T1000 (cell line): ENCODE measurements around the gene APOC4.
"Not testable (repeated sequence)": the region's sequence is repeated elsewhere in the genome, so short reads cannot be mapped to it uniquely, and the experiment has no call there.

Experiments used
- DNase-seq: peaks from one replicate; lab custom pipeline; 2025; ENCODE audit warnings: mixed read lengths; lab: John Stamatoyannopoulos, UW

The APOC4 gene, protein sequence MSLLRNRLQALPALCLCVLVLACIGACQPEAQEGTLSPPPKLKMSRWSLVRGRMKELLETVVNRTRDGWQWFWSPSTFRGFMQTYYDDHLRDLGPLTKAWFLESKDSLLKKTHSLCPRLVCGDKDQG

DNA sequence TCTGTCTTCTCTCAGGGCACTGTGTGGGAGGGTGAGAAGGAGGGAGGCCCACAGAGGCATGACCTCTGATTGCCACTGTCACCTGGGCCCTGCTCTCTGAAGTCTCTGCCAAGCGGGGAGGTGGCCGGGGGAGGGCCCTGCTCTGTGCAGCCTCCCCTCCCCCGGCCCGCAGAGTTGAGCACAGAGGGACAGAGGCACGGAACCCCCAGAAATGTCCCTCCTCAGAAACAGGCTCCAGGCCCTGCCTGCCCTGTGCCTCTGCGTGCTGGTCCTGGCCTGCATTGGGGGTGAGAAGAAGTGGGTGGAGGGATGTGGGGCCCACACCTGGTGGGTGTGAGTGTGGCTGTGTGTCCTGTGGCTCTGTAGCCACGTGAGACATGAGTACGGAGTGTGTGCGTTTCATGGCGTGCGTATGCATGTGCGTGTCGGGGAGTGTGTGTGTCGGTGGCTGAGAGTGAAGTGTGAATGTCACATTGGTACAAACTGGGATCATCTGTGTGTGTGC lies at the start of gene APOC4:
TSS of gene APOC4 (plus strand) at position 171 of the 505 bp plus-strand sequence. CDS start at position 212, 41 bp downstream.
- no peak for DNase-seq

DNA sequence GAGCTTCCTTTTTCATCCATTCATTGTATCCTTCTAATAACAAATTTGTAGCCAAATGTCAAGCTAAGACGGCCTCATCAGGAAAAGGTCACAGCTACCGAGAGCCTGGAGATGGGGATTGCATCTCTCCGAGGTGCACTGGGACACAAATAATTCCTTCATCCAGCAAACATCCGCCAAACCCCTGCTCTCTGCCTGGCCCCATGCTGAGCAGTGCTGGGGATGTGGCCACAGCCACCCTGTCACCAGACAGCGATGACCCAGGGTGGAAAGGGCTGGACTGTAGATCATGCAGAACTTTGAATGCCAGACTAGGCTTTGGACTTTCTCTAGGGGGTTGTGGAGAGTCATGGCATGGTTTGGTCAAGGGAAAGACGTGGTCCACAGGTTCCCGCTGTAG lies 49.1 kb upstream of the APOC4 start:
- no peak for DNase-seq

DNA sequence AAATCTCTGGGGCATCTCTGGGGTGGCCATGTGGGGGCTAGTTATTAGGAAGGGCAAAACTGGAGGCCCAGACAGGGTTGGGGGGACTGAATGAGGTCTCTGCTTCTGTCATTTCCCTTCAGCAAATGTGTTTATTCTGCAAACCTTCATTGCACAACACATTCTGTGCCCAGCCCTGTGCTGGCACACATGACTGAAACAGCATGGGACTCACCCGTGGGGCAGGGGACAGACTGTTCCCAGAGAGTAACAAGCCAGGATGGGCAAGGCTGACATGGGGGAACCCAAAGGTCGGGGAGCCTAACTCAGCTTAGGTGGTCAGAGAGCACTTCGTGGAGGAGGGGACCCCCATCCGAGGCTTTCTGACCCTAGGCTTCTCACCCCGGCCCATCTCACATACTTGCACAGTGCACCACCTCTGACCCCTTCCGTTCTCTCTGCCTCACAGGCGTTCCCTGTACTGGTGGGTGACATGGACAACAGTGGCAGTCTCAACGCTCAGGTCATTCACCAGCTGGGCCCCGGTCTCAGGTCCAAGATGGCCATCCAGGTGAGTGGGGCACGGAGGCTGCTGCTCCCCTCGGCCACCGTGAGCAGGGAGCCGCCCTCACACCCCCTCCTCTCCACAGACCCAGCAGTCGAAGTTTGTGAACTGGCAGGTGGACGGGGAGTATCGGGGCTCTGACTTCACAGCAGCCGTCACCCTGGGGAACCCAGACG lies 48.5 kb upstream of the APOC4 start:
- no peak for DNase-seq

DNA sequence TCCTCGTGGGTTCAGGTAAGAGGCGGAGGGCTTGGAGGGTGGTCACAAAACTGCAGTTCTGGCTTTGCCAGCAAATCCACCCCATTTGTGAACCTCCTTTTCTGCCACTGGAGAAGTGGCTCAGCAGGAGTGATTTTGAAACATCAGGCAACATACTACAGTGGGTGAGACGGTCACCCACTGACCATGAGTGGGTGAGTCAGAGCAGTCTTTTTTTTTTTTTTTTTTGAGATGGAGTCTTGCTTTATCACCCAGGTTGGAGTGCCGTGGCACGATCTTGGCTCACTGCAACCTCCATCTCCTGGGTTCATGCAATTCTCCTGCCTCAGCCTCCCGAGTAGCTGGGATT lies 48.0 kb upstream of the APOC4 start:
- no peak for DNase-seq

DNA sequence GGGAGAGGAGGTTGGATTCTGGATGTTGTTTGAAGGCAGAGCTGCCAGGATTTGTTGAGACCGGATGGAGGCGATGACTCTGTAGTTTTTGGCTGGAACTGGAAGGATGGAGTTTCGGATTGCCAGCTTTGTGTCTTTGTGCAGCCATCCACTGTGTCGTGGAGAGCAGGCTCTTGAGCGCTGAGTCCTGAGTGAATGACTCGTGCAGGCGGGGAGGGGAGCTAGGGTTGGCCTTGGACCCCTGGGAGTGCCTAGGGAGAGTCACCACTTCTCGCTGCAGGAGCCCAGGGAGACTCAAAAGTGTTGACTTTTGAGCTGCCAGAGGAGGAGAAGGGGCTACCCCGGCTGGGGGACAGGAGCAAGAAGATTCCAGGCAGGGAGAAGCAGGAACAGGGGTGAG lies 47.1 kb upstream of the APOC4 start:
- DNase-seq = no peak

DNA sequence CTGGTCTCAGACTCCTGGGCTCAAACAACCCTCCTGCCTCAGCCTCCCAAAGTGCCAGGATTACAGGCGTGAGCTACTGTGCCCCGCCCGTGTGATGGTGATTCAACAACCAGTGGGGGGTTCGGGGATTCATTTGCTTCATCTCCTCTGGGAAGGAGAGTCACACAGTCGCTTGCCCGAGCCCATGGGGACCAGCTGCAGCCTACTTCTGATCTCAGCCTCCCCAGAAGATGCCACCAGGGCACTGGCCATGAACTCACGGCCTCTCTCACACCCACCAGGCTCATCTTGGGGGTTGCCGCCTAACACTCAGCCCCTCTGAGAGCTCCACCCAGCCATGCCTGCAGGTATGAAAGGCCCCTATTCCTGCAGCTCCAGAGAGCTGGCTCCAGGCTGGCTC lies 44.2 kb upstream of the APOC4 start:
- no peak for DNase-seq

DNA sequence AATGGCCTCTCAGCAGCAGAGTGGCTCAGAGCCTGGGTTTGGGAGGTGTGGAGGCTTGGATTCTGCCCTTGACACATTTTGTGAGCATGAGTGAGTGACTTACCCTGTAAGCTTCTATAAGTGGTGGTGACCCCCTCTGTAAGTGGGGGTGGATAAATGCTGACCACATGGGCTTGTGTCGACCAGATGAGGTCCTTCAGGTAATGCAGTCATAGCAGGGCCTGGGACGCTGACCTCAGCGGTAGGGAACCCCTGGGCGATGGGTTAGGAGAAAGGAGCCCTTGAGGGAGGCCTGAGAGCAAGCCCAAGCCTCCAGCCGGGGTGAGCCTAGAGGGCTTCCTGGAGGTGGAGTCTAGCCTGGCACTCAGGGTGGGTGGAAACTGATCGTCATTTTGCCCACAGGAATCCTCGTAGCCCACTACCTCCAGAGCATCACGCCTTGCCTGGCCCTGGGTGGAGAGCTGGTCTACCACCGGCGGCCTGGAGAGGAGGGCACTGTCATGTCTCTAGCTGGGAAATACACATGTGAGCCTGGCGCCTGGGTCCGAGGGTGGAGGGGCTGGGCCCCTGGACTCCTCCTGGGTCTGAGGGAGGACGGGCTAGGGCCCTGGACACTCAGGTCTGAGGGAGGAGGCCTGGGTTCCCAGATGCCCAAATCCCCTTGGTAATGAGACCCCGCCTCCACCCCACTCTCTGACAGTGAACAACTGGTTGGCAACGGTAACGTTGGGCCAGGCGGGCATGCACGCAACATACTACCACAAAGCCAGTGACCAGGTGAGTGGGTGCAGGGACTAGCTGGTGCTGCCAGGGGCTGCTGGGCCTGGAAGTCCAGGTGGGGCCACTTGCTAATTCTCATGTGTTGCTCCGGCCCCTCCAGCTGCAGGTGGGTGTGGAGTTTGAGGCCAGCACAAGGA lies 41.5 kb upstream of the APOC4 start:
- no peak for DNase-seq

DNA sequence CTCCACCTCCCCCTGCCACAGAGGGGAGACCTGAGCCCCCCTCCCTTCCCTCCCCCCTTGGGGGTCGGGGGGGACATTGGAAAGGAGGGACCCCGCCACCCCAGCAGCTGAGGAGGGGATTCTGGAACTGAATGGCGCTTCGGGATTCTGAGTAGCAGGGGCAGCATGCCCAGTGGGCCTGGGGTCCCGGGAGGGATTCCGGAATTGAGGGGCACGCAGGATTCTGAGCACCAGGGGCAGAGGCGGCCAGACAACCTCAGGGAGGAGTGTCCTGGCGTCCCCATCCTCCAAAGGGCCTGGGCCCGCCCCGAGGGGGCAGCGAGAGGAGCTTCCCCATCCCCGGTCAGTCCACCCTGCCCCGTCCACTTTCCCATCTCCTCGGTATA lies 38.8 kb upstream of the APOC4 start:
- DNase-seq = no peak

DNA sequence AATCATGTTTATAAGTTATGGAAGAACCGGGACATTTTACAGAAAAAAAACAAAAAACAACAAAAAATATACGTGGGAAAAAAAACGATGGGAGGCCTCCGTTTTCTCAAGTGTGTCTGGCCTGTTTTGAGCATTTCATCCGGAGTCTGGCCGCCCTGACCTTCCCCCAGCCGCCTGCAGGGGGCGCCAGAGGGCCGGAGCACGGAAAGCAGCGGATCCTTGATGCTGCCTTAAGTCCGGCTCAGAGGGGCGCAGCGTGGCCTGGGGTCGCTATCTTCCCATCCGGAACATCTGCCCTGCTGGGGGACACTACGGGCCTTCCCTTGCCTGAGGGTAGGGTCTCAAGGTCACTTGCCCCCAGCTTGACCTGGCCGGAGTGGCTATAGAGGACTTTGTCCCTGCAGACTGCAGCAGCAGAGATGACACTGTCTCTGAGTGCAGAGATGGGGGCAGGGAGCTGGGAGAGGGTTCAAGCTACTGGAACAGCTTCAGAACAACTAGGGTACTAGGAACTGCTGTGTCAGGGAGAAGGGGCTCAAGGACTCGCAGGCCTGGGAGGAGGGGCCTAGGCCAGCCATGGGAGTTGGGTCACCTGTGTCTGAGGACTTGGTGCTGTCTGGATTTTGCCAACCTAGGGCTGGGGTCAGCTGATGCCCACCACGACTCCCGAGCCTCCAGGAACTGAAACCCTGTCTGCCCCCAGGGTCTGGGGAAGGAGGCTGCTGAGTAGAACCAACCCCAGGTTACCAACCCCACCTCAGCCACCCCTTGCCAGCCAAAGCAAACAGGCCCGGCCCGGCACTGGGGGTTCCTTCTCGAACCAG lies 38.2 kb upstream of the APOC4 start:
- DNase-seq = peak; percentile 46

DNA sequence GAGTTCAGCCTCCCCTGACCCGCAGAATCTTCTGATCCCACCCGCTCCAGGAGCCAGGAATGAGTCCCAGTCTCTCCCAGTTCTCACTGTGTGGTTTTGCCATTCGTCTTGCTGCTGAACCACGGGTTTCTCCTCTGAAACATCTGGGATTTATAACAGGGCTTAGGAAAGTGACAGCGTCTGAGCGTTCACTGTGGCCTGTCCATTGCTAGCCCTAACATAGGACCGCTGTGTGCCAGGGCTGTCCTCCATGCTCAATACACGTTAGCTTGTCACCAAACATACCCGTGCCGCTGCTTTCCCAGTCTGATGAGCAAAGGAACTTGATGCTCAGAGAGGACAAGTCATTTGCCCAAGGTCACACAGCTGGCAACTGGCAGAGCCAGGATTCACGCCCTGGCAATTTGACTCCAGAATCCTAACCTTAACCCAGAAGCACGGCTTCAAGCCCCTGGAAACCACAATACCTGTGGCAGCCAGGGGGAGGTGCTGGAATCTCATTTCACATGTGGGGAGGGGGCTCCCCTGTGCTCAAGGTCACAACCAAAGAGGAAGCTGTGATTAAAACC lies 37.5 kb upstream of the APOC4 start:
- no peak for DNase-seq

DNA sequence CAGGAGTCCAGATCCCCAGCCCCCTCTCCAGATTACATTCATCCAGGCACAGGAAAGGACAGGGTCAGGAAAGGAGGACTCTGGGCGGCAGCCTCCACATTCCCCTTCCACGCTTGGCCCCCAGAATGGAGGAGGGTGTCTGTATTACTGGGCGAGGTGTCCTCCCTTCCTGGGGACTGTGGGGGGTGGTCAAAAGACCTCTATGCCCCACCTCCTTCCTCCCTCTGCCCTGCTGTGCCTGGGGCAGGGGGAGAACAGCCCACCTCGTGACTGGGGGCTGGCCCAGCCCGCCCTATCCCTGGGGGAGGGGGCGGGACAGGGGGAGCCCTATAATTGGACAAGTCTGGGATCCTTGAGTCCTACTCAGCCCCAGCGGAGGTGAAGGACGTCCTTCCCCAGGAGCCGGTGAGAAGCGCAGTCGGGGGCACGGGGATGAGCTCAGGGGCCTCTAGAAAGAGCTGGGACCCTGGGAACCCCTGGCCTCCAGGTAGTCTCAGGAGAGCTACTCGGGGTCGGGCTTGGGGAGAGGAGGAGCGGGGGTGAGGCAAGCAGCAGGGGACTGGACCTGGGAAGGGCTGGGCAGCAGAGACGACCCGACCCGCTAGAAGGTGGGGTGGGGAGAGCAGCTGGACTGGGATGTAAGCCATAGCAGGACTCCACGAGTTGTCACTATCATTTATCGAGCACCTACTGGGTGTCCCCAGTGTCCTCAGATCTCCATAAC lies 36.4 kb upstream of the APOC4 start, which contains the start of gene APOE:
TSS of gene APOE (plus strand) at position 360 of the 724 bp plus-strand sequence. CDS start 829 bp downstream, outside the sequence.
- DNase-seq = no peak

DNA sequence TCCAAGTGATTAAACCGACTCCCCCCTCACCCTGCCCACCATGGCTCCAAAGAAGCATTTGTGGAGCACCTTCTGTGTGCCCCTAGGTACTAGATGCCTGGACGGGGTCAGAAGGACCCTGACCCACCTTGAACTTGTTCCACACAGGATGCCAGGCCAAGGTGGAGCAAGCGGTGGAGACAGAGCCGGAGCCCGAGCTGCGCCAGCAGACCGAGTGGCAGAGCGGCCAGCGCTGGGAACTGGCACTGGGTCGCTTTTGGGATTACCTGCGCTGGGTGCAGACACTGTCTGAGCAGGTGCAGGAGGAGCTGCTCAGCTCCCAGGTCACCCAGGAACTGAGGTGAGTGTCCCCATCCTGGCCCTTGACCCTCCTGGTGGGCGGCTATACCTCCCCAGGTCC lies 34.4 kb upstream of the APOC4 start:
- DNase-seq = no peak

DNA sequence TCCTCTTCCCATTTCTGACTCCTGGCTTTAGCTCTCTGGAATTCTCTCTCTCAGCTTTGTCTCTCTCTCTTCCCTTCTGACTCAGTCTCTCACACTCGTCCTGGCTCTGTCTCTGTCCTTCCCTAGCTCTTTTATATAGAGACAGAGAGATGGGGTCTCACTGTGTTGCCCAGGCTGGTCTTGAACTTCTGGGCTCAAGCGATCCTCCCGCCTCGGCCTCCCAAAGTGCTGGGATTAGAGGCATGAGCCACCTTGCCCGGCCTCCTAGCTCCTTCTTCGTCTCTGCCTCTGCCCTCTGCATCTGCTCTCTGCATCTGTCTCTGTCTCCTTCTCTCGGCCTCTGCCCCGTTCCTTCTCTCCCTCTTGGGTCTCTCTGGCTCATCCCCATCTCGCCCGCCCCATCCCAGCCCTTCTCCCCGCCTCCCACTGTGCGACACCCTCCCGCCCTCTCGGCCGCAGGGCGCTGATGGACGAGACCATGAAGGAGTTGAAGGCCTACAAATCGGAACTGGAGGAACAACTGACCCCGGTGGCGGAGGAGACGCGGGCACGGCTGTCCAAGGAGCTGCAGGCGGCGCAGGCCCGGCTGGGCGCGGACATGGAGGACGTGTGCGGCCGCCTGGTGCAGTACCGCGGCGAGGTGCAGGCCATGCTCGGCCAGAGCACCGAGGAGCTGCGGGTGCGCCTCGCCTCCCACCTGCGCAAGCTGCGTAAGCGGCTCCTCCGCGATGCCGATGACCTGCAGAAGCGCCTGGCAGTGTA lies 33.8 kb upstream of the APOC4 start:
- DNase-seq = no peak

DNA sequence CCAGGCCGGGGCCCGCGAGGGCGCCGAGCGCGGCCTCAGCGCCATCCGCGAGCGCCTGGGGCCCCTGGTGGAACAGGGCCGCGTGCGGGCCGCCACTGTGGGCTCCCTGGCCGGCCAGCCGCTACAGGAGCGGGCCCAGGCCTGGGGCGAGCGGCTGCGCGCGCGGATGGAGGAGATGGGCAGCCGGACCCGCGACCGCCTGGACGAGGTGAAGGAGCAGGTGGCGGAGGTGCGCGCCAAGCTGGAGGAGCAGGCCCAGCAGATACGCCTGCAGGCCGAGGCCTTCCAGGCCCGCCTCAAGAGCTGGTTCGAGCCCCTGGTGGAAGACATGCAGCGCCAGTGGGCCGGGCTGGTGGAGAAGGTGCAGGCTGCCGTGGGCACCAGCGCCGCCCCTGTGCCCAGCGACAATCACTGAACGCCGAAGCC lies 33.2 kb upstream of the APOC4 start:
- DNase-seq = no peak

DNA sequence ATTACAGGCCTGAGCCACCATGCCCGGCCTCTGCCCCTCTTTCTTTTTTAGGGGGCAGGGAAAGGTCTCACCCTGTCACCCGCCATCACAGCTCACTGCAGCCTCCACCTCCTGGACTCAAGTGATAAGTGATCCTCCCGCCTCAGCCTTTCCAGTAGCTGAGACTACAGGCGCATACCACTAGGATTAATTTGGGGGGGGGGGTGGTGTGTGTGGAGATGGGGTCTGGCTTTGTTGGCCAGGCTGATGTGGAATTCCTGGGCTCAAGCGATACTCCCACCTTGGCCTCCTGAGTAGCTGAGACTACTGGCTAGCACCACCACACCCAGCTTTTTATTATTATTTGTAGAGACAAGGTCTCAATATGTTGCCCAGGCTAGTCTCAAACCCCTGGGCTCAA lies 32.3 kb upstream of the APOC4 start:
- no peak for DNase-seq

DNA sequence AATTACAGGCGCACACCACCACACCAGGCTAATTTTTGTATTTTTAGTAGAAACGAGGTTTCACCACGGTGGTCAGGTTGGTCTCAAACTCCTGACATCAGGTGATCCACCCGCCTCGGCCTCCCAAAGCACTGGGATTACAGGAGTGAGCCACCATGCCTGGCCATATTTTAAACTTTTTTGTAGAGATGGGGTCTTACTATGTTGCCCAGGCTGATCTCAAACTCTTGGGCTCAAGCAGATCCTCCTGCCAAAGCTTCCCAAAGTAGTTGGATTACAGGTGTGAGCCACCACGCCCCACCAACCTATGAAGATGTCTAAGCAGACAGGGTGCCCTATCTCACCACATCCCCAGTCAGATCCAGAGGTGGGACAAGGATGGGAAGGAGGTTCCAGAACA lies 30.1 kb upstream of the APOC4 start:
- DNase-seq = not testable (repeated sequence)

DNA sequence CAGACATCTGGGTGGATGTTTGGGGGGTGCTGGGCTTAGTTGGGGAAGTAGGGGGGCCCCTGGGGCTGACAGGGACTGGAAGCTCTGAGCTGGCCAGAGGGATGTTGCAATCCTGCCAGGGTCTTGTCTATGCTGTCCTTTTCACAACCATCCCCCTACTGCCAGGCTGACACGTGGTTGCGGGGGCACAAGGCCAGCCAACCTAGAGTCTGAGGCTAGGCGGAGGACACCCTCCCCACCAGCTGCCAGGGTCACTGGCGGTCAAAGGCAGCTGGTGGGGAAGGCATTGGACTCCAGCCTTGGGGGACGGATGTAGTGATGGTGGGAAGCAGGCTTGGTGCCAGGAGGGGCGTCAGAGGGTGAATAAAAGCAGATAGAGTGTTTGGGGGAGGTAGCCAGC lies 29.2 kb upstream of the APOC4 start:
- DNase-seq = no peak

DNA sequence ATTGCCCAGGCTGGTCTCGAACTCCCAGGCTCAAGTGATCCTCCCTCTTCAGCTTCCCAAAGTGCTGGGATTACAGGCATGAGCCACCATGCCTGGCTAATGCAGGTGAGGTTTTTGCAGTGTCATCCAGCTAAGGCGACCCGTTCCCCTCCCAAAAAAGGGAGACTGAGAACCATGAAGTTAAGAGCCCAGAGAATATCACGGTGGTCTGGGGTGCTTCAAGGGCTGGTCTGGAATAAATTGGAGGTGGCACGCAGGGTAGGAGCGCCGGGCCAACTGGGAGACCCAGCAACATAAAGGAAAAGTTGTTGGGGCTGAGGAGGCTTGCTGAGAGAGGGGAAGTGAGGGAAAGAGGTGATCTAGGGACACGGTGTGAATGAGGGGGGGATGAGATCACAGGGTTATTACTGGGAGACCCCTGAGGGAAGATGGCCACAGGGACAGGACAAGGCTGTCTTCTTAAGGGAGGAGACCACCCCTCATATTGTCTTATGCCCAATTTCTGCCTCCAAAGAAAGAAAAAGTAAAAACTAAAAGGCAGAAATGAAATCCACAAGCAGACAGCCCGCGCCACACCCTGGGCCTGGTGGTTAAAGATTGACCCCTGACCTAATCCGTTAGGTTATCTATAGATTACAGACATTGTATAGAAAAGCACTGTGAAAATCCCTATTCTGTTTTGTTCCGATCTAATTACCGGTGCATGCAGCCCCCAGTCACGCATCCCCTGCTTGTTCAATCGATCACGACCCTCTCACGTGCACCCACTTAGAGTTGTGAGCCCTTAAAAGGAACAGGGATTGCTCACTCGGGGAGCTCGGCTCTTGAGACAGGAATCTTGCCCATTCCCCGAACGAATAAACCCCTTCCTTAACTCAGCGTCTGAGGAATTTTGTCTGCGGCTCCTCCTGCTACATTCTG lies 28.3 kb upstream of the APOC4 start:
- DNase-seq = not testable (repeated sequence)
